ENCODE results near the gene RAD51B.

Gene RAD51B

DNA sequence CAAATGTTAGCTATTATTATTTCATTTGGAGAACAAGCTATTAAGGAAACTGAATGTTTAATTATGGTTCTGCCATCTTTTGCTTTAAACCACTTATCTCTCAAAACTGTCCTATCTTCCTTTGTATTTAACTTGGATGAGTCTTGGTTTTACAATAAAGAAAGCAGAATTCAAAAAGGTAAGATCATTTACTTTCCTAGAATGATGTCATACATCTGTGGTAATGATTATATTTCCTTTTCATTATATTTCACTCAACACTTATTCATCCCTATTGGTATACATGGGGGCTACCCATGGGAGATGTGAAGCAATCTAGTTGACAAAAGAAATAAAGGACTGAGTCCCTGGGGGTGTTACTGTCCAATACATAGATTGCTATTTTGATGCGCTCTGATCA, 516.6 kb downstream of the RAD51B start:
- H3K9me3 ChIP-seq, result peaks cover 4% of the 10 kb centered on the region
- H3K4me3 ChIP-seq, result no peak overlapping the region
- no peaks in the 10 kb centered on the region for H4K20me1 ChIP-seq
- H3K27ac ChIP-seq, result no peak overlapping the region
- H3K9ac ChIP-seq, result no peak overlapping the region
- peaks cover 47% of the 10 kb centered on the region for H3K4me1 ChIP-seq
- H3K36me3 ChIP-seq, result no peaks in the 10 kb centered on the region
- no peak for TF ChIP-seq Cebpa-rat (IDR thresholded peaks at IDR 0.05)
- H3K4me2 ChIP-seq, result no peak overlapping the region
- H3K27me3 ChIP-seq, result no peaks in the 10 kb centered on the region

DNA sequence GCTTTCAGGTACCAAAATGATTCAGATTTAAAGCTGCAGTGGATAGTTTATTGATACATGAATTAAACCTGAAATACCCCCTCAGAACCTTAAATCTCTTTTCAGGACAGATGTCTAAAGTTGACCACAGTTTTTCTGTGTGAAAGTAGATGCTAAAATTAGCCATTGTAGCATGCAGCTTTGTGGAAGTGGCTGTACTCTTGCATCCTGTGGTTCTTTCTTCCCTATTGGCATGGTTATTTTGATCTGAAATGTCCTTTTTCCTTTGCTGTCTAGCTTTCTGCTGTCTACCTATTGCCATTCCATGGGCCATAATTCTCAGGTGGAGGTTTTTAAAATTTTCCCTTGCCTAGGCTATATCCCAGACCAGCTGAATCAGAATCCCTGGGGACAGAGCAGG, 517.7 kb downstream of the RAD51B start:
- H3K4me2 ChIP-seq, result peak overlapping the region; percentile 71
- no peak for TF ChIP-seq Cebpa-rat (IDR thresholded peaks at IDR 0.05)
- 0 out of 2 replicates have a peak overlapping the region, but pooled peaks have one; percentile 8 for H3K9ac ChIP-seq
- no peaks in the 10 kb centered on the region for H3K36me3 ChIP-seq
- H3K4me3 ChIP-seq, result no peak overlapping the region
- no peaks in the 10 kb centered on the region for H4K20me1 ChIP-seq
- peak overlapping the region; percentile 7; the same call in 1 of the 2 replicates for H3K27ac ChIP-seq
- H3K9me3 ChIP-seq, result peaks cover 4% of the 10 kb centered on the region
- peaks cover 53% of the 10 kb centered on the region for H3K4me1 ChIP-seq
- no peaks in the 10 kb centered on the region for H3K27me3 ChIP-seq

DNA sequence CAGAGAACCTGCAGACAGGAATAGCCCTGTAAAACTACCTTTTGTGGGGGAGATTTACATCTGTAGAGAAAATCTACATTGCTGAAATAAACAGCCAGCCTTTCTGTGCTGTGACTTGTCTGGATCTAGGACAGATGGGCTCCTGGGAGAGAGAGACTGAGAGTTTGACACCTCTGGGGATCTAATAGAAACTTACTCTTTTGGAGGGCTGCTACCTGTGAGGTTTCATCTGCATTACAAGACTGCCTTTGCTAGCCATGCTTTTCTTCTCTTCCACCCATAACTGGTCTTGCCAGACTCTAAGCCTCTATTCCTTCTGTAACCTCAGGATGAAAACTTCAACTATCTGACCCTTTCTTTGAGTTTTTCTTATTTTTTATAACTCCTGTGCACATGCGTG, 520.7 kb downstream of the RAD51B start:
- Histone ChIP-seq H3K36me3 (no peaks in the 10 kb centered on the region), H4K20me1 (no peaks in the 10 kb centered on the region), H3K9me3 (peaks cover 12% of the 10 kb centered on the region), H3K4me2 (peak overlapping the region; percentile 23; the same call in 1 of the 2 replicates), H3K4me1 (peaks cover 50% of the 10 kb centered on the region), H3K27me3 (no peaks in the 10 kb centered on the region), H3K9ac (no peak overlapping the region), H3K4me3 (no peak overlapping the region), H3K27ac (no peak overlapping the region)
- no peak for TF ChIP-seq Cebpa-rat (IDR thresholded peaks at IDR 0.05)

DNA sequence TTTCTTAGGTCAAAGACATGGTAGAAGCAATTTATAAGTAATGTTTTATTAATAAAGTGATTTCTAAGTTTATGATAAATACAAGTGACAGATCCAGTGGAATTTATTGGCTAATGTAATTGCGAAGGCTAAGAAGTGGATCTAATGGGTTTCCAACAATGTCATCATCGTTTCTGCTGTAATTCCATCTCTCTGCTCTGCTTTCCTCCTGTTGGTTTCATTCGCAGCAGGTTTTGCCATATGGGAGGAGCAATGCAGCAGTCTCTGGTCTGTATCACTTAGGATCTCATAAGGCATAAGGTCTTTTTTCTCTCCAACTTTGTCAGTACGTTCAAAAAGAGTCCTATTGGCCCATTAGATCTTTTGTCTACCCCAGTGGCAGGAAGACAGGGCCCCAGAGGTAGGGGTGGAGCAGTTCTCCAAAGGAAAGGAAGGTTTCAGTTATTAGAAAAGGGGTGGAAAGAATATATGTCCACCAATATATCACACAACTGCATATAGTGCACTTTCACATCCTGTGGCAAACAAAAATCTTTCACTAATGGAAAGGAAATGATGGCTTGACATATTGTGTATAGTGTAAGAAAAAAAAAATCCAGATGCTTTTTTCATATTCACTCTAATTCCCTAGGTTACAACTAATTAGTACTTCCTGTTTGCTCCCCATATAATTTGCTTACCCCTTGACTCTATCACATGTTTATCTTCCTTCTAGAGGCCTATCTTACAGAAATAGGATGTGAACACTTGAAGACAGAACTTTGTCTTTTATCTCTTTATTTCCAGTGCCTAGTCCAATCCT, 522.0 kb downstream of the RAD51B start:
- H3K27me3 ChIP-seq, result no peaks in the 10 kb centered on the region

DNA sequence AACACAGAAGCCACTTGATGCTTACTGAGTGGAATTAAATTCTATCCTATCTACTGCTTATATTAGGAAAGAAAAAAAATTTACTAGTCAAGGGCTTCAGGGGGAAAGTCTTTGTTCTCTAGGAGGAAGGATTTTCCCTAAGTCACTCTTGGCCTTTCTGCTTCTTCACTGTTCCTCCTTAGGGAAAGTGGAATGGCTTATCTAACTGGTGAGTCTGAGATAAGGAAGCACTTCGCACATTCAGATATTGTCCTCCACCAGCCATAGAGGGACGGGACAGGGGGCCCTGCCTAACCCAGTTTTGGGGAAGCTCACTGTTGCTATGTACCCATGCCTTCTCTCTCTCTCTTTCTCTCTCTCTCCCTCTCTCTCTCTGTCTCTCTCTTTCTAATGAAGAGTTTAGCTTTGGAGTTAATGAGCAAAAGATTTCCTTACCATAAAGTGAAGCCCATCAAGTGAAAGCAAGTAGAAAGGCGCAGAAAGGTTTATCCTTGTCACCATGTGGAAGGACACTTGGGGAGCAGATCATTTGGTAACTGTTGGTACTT, 522.7 kb downstream of the RAD51B start:
- peak overlapping the region; percentile 25 for H3K4me2 ChIP-seq
- no peaks in the 10 kb centered on the region for H4K20me1 ChIP-seq
- H3K4me1 ChIP-seq, result peaks cover 50% of the 10 kb centered on the region
- no peaks in the 10 kb centered on the region for H3K27me3 ChIP-seq
- no peak overlapping the region for H3K4me3 ChIP-seq
- no peak overlapping the region for H3K9ac ChIP-seq
- 0 out of 2 replicates have a peak, but pooled peaks cover 8% of the 10 kb centered on the region for H3K36me3 ChIP-seq
- TF ChIP-seq Cebpa-rat (IDR thresholded peaks at IDR 0.05), result no peak
- H3K27ac ChIP-seq, result 0 out of 2 replicates have a peak overlapping the region, but pooled peaks have one; percentile 1
- peaks cover 30% of the 10 kb centered on the region for H3K9me3 ChIP-seq

More for the DNA sequence above, 522.0 kb downstream of the RAD51B start:
- Histone ChIP-seq H3K4me1 (peaks cover 56% of the 10 kb centered on the region), H3K4me3 (no peak overlapping the region), H3K4me2 (peak overlapping the region; percentile 25), H4K20me1 (no peaks in the 10 kb centered on the region), H3K9ac (no peak overlapping the region), H3K27ac (0 out of 2 replicates have a peak overlapping the region, but pooled peaks have one; percentile 1), H3K9me3 (peaks cover 23% of the 10 kb centered on the region), H3K36me3 (0 out of 2 replicates have a peak, but pooled peaks cover 1% of the 10 kb centered on the region)
- no peak for TF ChIP-seq Cebpa-rat (IDR thresholded peaks at IDR 0.05)

DNA sequence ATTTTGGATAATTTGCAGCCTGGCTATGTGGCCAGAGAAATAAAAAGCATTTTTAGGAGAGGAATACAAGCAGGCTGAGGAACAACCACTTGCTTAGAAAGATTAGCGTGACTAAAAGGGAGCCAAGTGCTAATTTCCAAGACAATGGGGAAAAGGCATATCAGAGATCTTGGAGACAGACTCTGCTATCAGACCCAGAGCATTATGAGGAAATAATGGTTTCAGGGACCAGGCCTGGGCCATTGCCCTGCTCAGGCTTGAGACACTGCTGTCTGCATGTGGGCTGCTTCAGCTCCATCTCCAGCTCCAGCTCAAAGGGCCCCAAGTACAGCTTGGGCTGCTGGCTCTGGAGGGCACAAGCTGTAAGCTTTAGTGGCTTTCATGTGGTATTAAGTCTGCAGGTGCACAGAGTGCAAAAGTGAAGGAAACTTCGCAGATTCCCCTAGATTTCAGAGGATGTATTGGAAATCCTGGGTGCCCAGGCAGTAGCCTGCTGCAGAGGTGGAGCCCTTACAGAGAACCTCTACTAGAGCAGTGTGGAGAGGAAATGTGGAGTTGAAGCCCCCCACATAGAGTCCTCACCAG, 524.0 kb downstream of the RAD51B start:
- no peak for TF ChIP-seq Cebpa-rat (IDR thresholded peaks at IDR 0.05)
- Histone ChIP-seq H3K9ac (no peak overlapping the region), H3K4me3 (no peak overlapping the region), H3K4me1 (peaks cover 39% of the 10 kb centered on the region), H3K27me3 (no peaks in the 10 kb centered on the region), H3K27ac (0 out of 2 replicates have a peak overlapping the region, but pooled peaks have one; percentile 4), H3K9me3 (peaks cover 36% of the 10 kb centered on the region), H4K20me1 (no peaks in the 10 kb centered on the region), H3K4me2 (no peak overlapping the region), H3K36me3 (0 out of 2 replicates have a peak, but pooled peaks cover 9% of the 10 kb centered on the region)

DNA sequence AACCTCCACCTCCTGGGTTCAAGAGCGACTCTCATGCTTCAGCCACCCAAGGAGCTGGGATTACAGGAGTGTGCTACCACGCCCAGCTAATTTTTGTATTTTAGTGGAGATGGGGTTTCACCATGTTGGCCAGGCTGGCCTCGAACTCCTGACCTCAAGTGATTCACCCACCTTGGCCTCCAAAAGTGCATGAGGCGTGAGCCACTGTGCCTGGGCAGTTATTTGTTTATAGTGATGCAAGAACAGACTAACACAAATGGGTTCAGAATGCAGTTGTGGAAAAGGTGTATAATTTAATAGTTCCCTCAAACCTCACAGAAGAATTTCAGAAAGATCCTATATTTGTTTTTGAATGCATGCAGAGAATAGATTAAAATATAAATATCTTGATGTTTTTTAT, 526.2 kb downstream of the RAD51B start:
- H3K36me3 ChIP-seq, result 0 out of 2 replicates have a peak, but pooled peaks cover 9% of the 10 kb centered on the region
- H3K9me3 ChIP-seq, result peaks cover 34% of the 10 kb centered on the region
- TF ChIP-seq Cebpa-rat (IDR thresholded peaks at IDR 0.05), result no peak

DNA sequence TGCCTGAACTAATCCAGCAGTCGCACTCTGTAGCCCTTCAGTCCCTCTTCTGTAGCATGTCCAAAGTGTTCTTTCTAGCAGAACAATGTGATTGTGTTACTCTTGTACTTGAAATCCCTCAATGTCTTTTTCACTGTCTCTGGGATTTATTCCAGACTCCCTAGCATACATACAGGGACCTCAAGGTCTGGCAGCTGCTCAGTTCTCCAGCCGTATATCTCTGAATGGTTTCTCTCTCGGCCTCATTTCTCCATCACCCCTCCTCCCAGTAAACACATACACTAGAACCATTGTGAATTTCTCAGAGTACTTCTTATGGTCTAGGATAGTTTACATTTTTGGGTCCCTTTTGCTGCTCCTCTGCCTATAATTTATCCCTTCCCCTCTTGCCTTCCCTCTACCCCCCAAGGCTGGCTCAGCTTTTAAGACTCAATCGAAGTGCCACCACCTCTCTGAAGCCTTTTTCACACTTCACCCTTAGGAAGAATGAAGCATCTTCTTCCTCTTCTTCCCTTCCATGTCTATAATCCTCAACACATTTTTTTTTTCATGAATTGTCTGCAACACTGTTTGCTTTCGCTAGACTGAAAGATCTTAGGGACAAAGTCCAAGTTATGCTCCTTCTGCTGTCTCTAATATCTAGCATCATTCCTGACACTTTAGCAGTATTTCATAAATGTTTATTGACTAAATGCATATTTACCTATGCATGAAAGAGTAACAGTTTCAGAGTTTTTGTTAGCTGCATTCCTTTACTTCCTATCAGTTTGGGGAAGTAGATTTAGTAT, 527.2 kb downstream of the RAD51B start:
- TF ChIP-seq Cebpa-rat (IDR thresholded peaks at IDR 0.05), result no peak
- Histone ChIP-seq H3K9ac (no peak overlapping the region), H3K4me1 (peaks cover 44% of the 10 kb centered on the region), H3K36me3 (0 out of 2 replicates have a peak, but pooled peaks cover 9% of the 10 kb centered on the region), H4K20me1 (no peaks in the 10 kb centered on the region), H3K4me2 (no peak overlapping the region), H3K27ac (no peak overlapping the region), H3K4me3 (no peak overlapping the region), H3K27me3 (no peaks in the 10 kb centered on the region), H3K9me3 (peaks cover 44% of the 10 kb centered on the region)

More for the DNA sequence above, 526.2 kb downstream of the RAD51B start:
- Histone ChIP-seq H3K27ac (no peak overlapping the region), H3K4me3 (no peak overlapping the region), H3K4me2 (0 out of 2 replicates have a peak overlapping the region, but pooled peaks have one; percentile 2), H3K27me3 (no peaks in the 10 kb centered on the region), H4K20me1 (no peaks in the 10 kb centered on the region), H3K4me1 (peaks cover 48% of the 10 kb centered on the region), H3K9ac (no peak overlapping the region)
